GM12891 (cell line): Measurements from ENCODE around the gene LPA.

Experiments used
- PAX5 ChIP-seq: IDR thresholded peaks from 2 replicates; pipeline ENCODE4 v1.6.1; 2011; ENCODE audit warnings: low read length, moderate library complexity, mild to moderate bottlenecking; ENCODE audit not compliant: insufficient read depth, severe bottlenecking
- POLR2A ChIP-seq: IDR thresholded peaks from 2 replicates; pipeline ENCODE4 v1.6.1; 2011; ENCODE audit warnings: low read depth, low read length, control low read depth
- POLR2AphosphoS5 ChIP-seq: IDR thresholded peaks from 2 replicates; pipeline ENCODE4 v1.6.1; 2011; ENCODE audit warnings: low read depth, low read length, control low read depth
- POU2F2 ChIP-seq: IDR thresholded peaks from 2 replicates; pipeline ENCODE4 v1.6.1; 2011; ENCODE audit warnings: low read depth, mild to moderate bottlenecking, control low read depth, low read length, moderate library complexity
- SPI1 ChIP-seq: IDR thresholded peaks from 2 replicates; pipeline ENCODE4 v1.6.1; 2011; ENCODE audit warnings: low read depth, low read length, control low read depth
- TAF1 ChIP-seq: IDR thresholded peaks from 2 replicates; pipeline ENCODE4 v1.6.1; 2011; ENCODE audit warnings: low read depth, low read length, control low read depth

DNA sequence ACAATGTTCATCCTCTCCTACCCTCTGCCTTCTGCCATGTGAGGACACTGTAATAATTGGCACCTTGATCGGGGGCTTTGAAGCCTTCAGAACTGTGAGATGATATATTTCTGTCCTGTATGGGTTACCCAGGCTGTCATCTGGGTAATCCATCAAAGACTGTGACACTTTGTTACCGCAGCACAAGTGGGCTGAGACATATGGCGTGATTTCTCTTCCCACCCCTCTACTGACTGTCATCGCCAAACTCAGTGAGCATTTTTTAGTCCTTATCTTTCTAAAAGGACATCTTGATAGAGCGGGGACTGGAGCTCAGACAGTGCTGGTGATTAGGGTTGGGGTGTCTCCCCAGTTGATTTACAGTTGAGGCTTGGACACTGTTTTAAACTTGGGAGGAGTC, 27.5 kb upstream of the LPA start:
- TF ChIP-seq POLR2A (no peak), TAF1 (no peak), POLR2AphosphoS5 (no peak), SPI1 (no peak), POU2F2 (no peak), PAX5 (no peak)
